Islet precursor cell (in vitro differentiated cells): ENCODE data around the gene DNAJC6.

ENCODE experiments used
- DNase-seq: peaks from one replicate; pipeline ENCODE4 v3.0.0-alpha.2; 2018

Gene DNAJC6

GRCh38 chr1:65297706-65298105 is 11.6 kb upstream of the DNAJC6 start:
- no peak for DNase-seq

GRCh38 chr1:65299328-65299727 is 10.0 kb upstream of the DNAJC6 start:
- DNase-seq, result no peak

- no peak for DNase-seq
Measured at GRCh38 chr1:65308781-65309303, 501 bp upstream of the DNAJC6 start.

- no peak for DNase-seq
Measured at GRCh38 chr1:65310078-65310587, 790 bp downstream of the DNAJC6 start.

GRCh38 chr1:65311760-65312159 is 2.4 kb downstream of the DNAJC6 start:
- DNase-seq, result no peak

GRCh38 chr1:65316233-65316632 is 6.9 kb downstream of the DNAJC6 start:
- no peak for DNase-seq

- DNase-seq, result no peak
Measured at GRCh38 chr1:65317866-65318653, 8.7 kb downstream of the DNAJC6 start.

GRCh38 chr1:65319141-65319540 is 9.8 kb downstream of the DNAJC6 start:
- DNase-seq, result no peak

GRCh38 chr1:65319754-65320153 is 10.4 kb downstream of the DNAJC6 start:
- DNase-seq, result no peak

- no peak for DNase-seq
Measured at GRCh38 chr1:65321879-65322278, 12.5 kb downstream of the DNAJC6 start.

GRCh38 chr1:65323246-65323645 is 13.9 kb downstream of the DNAJC6 start:
- no peak for DNase-seq

GRCh38 chr1:65330021-65330420 is 20.7 kb downstream of the DNAJC6 start:
- DNase-seq, result no peak

- DNase-seq, result no peak
Measured at GRCh38 chr1:65330822-65331221, 21.5 kb downstream of the DNAJC6 start.

- DNase-seq, result no peak
Measured at GRCh38 chr1:65332821-65333220, 23.5 kb downstream of the DNAJC6 start.

- DNase-seq, result no peak
Measured at GRCh38 chr1:65334081-65334480, 24.7 kb downstream of the DNAJC6 start.

GRCh38 chr1:65339866-65340468 is 30.6 kb downstream of the DNAJC6 start:
- DNase-seq, result no peak

GRCh38 chr1:65341381-65341780 is 32.0 kb downstream of the DNAJC6 start:
- no peak for DNase-seq

- DNase-seq, result no peak
Measured at GRCh38 chr1:65343286-65343685, 33.9 kb downstream of the DNAJC6 start.

GRCh38 chr1:65344171-65344814 is 35.0 kb downstream of the DNAJC6 start:
- no peak for DNase-seq

GRCh38 chr1:65346190-65346589 is 36.8 kb downstream of the DNAJC6 start:
- DNase-seq, result no peak

- no peak for DNase-seq
Measured at GRCh38 chr1:65355031-65355712, 45.8 kb downstream of the DNAJC6 start.

GRCh38 chr1:65357291-65357960 is 48.1 kb downstream of the DNAJC6 start:
- no peak for DNase-seq

GRCh38 chr1:65359888-65360287 is 50.5 kb downstream of the DNAJC6 start:
- DNase-seq, result no peak
